SH-SY5Y (cell line): ENCODE results near the gene PLCL1.

Source experiments
- GATA2 ChIP-seq: IDR thresholded peaks from 2 replicates; pipeline ENCODE4 v1.6.1; 2011; ENCODE audit warnings: mild to moderate bottlenecking, low read depth, low read length
- GATA3 ChIP-seq: IDR thresholded peaks from 2 replicates; pipeline ENCODE4 v1.6.1; 2011; ENCODE audit warnings: low read depth, mild to moderate bottlenecking, low read length, moderate library complexity

DNA sequence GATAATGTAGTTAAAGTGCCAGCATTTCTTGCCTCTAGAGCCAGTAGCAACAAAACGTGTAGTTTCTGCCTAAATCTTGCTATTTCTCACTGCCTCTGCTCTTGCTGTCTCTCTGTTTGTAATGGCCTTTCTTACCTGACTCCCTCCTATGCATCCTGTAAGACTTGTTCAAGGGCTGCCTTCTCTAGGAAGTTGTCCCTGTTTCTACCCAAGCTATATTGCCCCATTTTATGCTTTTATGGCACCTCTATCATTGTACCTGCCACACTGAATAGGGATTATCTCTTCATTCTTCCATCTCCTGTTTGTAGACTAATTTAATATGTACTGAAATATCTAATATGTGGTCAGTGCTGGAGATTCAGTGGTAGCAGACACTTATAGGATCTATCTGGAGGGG lies 49.2 kb downstream of the PLCL1 start:
- TF ChIP-seq GATA2: no peak
- no peak for TF ChIP-seq GATA3
